ELF-1 (cell line): ENCODE measurements around the gene KBTBD3.
"Not testable (repeated sequence)": the region's sequence is repeated elsewhere in the genome, so short reads cannot be mapped to it uniquely, and the experiment has no call there.

ENCODE experiments used
- DNase-seq: peaks from one replicate; pipeline ENCODE4 v3.0.0-alpha.2; 2016; ENCODE audit warnings: low read depth, low spot score

The KBTBD3 gene

GRCh38 chr11:106061954-106062949 lies 14.9 kb downstream of the KBTBD3 start:
- no peak for DNase-seq

GRCh38 chr11:106061249-106061784 lies 15.8 kb downstream of the KBTBD3 start:
- DNase-seq = peak; percentile 9

GRCh38 chr11:106059617-106060016 lies 17.5 kb downstream of the KBTBD3 start:
- DNase-seq = no peak

GRCh38 chr11:106058377-106058776 lies 18.8 kb downstream of the KBTBD3 start:
- not testable (repeated sequence) for DNase-seq

- DNase-seq = no peak
Measured at GRCh38 chr11:106051103-106051502, 26.0 kb downstream of the KBTBD3 start.

- DNase-seq = no peak
Measured at GRCh38 chr11:106049727-106050476, 27.2 kb downstream of the KBTBD3 start.

- no peak for DNase-seq
Measured at GRCh38 chr11:106047631-106048030, 29.5 kb downstream of the KBTBD3 start.

- no peak for DNase-seq
Measured at GRCh38 chr11:106043540-106043939, 33.6 kb downstream of the KBTBD3 start.

GRCh38 chr11:106032861-106033260 lies 44.3 kb downstream of the KBTBD3 start:
- no peak for DNase-seq

- no peak for DNase-seq
Measured at GRCh38 chr11:106031936-106032335, 45.2 kb downstream of the KBTBD3 start.

GRCh38 chr11:106031202-106031810 lies 45.8 kb downstream of the KBTBD3 start:
- DNase-seq = no peak

GRCh38 chr11:106030609-106031008 lies 46.5 kb downstream of the KBTBD3 start:
- no peak for DNase-seq

- no peak for DNase-seq
Measured at GRCh38 chr11:106022795-106023275, 54.3 kb downstream of the KBTBD3 start.

- peak; percentile 100 for DNase-seq
Measured at GRCh38 chr11:106021967-106022794, 55.0 kb downstream of the KBTBD3 start, which contains the start of gene MSANTD4. MSANTD4 (minus strand) TSS chr11:106022240; CDS start chr11:106010917, 11,323 bp downstream.

GRCh38 chr11:106021181-106021966 lies 55.8 kb downstream of the KBTBD3 start:
- no peak for DNase-seq

- no peak for DNase-seq
Measured at GRCh38 chr11:106017093-106017492, 60.1 kb downstream of the KBTBD3 start.

GRCh38 chr11:106015066-106015465 lies 62.1 kb downstream of the KBTBD3 start:
- DNase-seq = no peak

GRCh38 chr11:106014620-106015019 lies 62.5 kb downstream of the KBTBD3 start:
- DNase-seq = no peak

- DNase-seq = no peak
Measured at GRCh38 chr11:106014035-106014434, 63.1 kb downstream of the KBTBD3 start.

- no peak for DNase-seq
Measured at GRCh38 chr11:106012744-106013143, 64.4 kb downstream of the KBTBD3 start.
